ENCODE results near the gene CD200.

The CD200 gene

GRCh38 chr3:112379020-112379690, 46.2 kb downstream of the CD200 start:
- DNase-seq (no peak), ATAC-seq (no peak)
- Mint-ChIP-seq H3K27me3 (no peaks in the 10 kb centered on the region), H3K36me3 (ENCODE audit: low read depth) (peaks cover 3% of the 10 kb centered on the region), H3K9me3 (peaks cover 2% of the 10 kb centered on the region), H3K4me1 (peaks cover 34% of the 10 kb centered on the region), H3K27ac (no peak overlapping the region), H3K4me3 (no peak overlapping the region)

GRCh38 chr3:112381673-112382542, 49.0 kb downstream of the CD200 start:
- Mint-ChIP-seq H3K4me3 (no peak overlapping the region), H3K4me1 (peaks cover 41% of the 10 kb centered on the region), H3K27ac (peak overlapping the region; percentile 73), H3K9me3 (no peaks in the 10 kb centered on the region), H3K27me3 (no peaks in the 10 kb centered on the region), H3K36me3 (ENCODE audit: low read depth) (peaks cover 3% of the 10 kb centered on the region)
- no peak for DNase-seq
- ATAC-seq = no peak

- ATAC-seq (no peak), DNase-seq (no peak)
Measured at GRCh38 chr3:112382543-112383160, 49.7 kb downstream of the CD200 start.

GRCh38 chr3:112384769-112385168, 51.8 kb downstream of the CD200 start:
- no peaks in the 10 kb centered on the region for H3K27me3 Mint-ChIP-seq
- DNase-seq (no peak), ATAC-seq (peak; percentile 54)
- no peaks in the 10 kb centered on the region for H3K36me3 Mint-ChIP-seq (ENCODE audit: low read depth)
- H3K27ac Mint-ChIP-seq = peak overlapping the region; percentile 11
- H3K9me3 Mint-ChIP-seq = no peaks in the 10 kb centered on the region
- peaks cover 28% of the 10 kb centered on the region for H3K4me1 Mint-ChIP-seq
- H3K4me3 Mint-ChIP-seq = no peak overlapping the region

More at GRCh38 chr3:112382543-112383160, 49.7 kb downstream of the CD200 start:
- H3K4me1 Mint-ChIP-seq = peaks cover 34% of the 10 kb centered on the region
- no peaks in the 10 kb centered on the region for H3K9me3 Mint-ChIP-seq
- H3K36me3 Mint-ChIP-seq (ENCODE audit: low read depth) = peaks cover 3% of the 10 kb centered on the region
- no peak overlapping the region for H3K4me3 Mint-ChIP-seq
- H3K27me3 Mint-ChIP-seq = no peaks in the 10 kb centered on the region
- no peak overlapping the region for H3K27ac Mint-ChIP-seq

GRCh38 chr3:112388972-112389371, 56.0 kb downstream of the CD200 start:
- ATAC-seq (no peak), DNase-seq (no peak)
- Mint-ChIP-seq H3K4me3 (no peak overlapping the region), H3K4me1 (peaks cover 54% of the 10 kb centered on the region), H3K27me3 (no peaks in the 10 kb centered on the region), H3K27ac (no peak overlapping the region), H3K9me3 (peaks cover 5% of the 10 kb centered on the region), H3K36me3 (ENCODE audit: low read depth) (no peaks in the 10 kb centered on the region)

GRCh38 chr3:112389961-112390360, 57.0 kb downstream of the CD200 start:
- peaks cover 5% of the 10 kb centered on the region for H3K9me3 Mint-ChIP-seq
- H3K27ac Mint-ChIP-seq = no peak overlapping the region
- ATAC-seq (no peak), DNase-seq (no peak)
- peaks cover 52% of the 10 kb centered on the region for H3K4me1 Mint-ChIP-seq
- H3K4me3 Mint-ChIP-seq = no peak overlapping the region
- H3K36me3 Mint-ChIP-seq (ENCODE audit: low read depth) = no peaks in the 10 kb centered on the region
- no peaks in the 10 kb centered on the region for H3K27me3 Mint-ChIP-seq

- peaks cover 44% of the 10 kb centered on the region for H3K4me1 Mint-ChIP-seq
- H3K36me3 Mint-ChIP-seq (ENCODE audit: low read depth) = no peaks in the 10 kb centered on the region
- H3K27ac Mint-ChIP-seq = peak overlapping the region; percentile 36
- peaks cover 5% of the 10 kb centered on the region for H3K9me3 Mint-ChIP-seq
- H3K4me3 Mint-ChIP-seq = no peak overlapping the region
- no peak for DNase-seq
- ATAC-seq = peak; percentile 50
- H3K27me3 Mint-ChIP-seq = no peaks in the 10 kb centered on the region
Measured at GRCh38 chr3:112390783-112391641, 58.1 kb downstream of the CD200 start.

- Mint-ChIP-seq H3K27ac (peak overlapping the region; percentile 36), H3K4me1 (peaks cover 44% of the 10 kb centered on the region), H3K9me3 (peaks cover 5% of the 10 kb centered on the region), H3K36me3 (ENCODE audit: low read depth) (no peaks in the 10 kb centered on the region), H3K27me3 (no peaks in the 10 kb centered on the region), H3K4me3 (no peak overlapping the region)
- ATAC-seq = no peak
- no peak for DNase-seq
Measured at GRCh38 chr3:112391648-112392047, 58.7 kb downstream of the CD200 start.

GRCh38 chr3:112392393-112393359, 59.7 kb downstream of the CD200 start:
- peaks cover 5% of the 10 kb centered on the region for H3K9me3 Mint-ChIP-seq
- H3K4me3 Mint-ChIP-seq = no peak overlapping the region
- peaks cover 47% of the 10 kb centered on the region for H3K4me1 Mint-ChIP-seq
- DNase-seq (no peak), ATAC-seq (peak; percentile 55)
- no peak overlapping the region for H3K27ac Mint-ChIP-seq
- no peaks in the 10 kb centered on the region for H3K27me3 Mint-ChIP-seq
- no peaks in the 10 kb centered on the region for H3K36me3 Mint-ChIP-seq (ENCODE audit: low read depth)

GRCh38 chr3:112393360-112393728, 60.4 kb downstream of the CD200 start:
- peaks cover 5% of the 10 kb centered on the region for H3K9me3 Mint-ChIP-seq
- no peak overlapping the region for H3K27ac Mint-ChIP-seq
- no peaks in the 10 kb centered on the region for H3K27me3 Mint-ChIP-seq
- no peak overlapping the region for H3K4me3 Mint-ChIP-seq
- H3K36me3 Mint-ChIP-seq (ENCODE audit: low read depth) = no peaks in the 10 kb centered on the region
- peaks cover 47% of the 10 kb centered on the region for H3K4me1 Mint-ChIP-seq
- ATAC-seq = peak; percentile 51
- no peak for DNase-seq

- ATAC-seq (no peak), DNase-seq (no peak)
- Mint-ChIP-seq H3K4me3 (no peak overlapping the region), H3K27me3 (no peaks in the 10 kb centered on the region), H3K9me3 (peaks cover 5% of the 10 kb centered on the region), H3K27ac (no peak overlapping the region), H3K36me3 (ENCODE audit: low read depth) (no peaks in the 10 kb centered on the region), H3K4me1 (peaks cover 45% of the 10 kb centered on the region)
Measured at GRCh38 chr3:112394003-112394640, 61.2 kb downstream of the CD200 start.

- Mint-ChIP-seq H3K9me3 (peaks cover 5% of the 10 kb centered on the region), H3K36me3 (ENCODE audit: low read depth) (no peaks in the 10 kb centered on the region), H3K27me3 (no peaks in the 10 kb centered on the region), H3K4me1 (peaks cover 42% of the 10 kb centered on the region), H3K27ac (no peak overlapping the region), H3K4me3 (no peak overlapping the region)
- ATAC-seq = no peak
- DNase-seq = no peak
Measured at GRCh38 chr3:112395181-112395895, 62.4 kb downstream of the CD200 start.

All from activated naive CD8-positive, alpha-beta T cell treated with anti-CD3 and anti-CD28 coated beads, Interleukin-2, amount 50 U/mL, for 24 hours (primary cell).